ENCODE measurements around the gene SLC9A1.

The SLC9A1 gene

DNA sequence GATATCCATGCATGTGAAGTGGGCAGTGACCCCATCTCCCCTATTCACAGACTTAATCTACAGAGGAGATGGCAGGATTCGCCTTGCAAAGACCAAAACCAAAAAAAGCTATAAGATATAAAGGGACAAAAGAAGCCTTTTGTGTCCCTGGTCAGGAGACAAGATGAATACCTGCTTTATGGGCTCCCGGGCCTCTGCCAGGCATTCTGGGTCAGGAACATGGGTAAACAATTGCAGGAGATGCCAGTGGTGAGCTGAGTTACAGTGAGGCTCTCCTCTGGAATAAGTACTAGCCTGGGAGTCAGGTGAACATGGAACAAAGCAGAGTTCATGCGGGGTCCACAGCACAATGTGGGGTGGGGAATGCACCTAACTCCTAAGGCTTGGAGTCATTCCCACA is 4.7 kb downstream of the SLC9A1 start:
- DNase-seq = no peak

DNA sequence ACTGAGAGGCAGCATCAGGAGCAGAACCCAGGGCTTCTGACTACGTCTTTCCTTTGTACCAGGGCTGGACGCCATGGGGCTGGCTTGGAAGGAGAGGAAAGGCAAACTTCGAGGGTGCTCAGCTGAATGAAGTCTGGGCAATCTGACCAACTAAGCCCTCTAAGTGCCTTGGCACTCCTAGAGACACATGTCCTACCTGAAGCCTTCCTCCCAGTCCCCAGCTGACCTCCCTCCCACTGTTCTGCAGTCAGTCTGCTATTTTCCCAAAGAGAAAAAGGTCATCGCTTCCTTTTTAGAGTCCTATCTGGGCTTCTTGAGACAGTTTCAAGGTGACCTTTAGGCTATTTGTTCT is 5.2 kb downstream of the SLC9A1 start:
- no peak for DNase-seq

DNA sequence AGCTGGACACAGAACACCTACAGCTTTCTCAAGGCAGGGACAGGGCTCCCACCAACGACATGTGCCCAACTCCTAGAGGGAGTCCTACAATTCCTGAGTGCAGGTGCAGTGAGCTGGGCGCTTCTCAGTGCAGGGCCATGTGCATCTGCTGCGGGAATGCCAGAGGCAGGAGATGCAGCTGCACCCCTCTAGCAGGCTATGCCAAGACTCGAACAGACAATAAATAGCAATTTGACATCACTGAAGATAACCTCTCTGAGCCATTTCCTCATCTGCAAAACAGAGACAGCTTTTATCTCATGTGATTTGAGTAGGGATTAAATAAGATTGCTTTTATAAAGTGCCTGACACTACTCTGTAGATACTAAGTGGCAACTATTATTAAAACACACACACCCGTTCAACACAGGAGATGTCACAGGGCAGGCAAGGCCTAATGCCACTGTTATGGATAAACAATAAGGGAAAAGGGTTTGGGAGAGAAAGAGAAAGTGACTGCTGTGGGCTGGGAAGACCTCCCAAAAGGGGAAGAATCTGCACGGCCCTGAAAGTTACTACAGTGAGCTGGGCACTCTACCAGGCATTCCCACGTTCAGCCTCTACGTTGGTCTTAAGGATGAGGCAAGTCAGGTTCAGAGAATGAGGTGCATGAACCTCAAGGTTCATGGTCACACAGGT is 5.7 kb downstream of the SLC9A1 start:
- no peak for DNase-seq

DNA sequence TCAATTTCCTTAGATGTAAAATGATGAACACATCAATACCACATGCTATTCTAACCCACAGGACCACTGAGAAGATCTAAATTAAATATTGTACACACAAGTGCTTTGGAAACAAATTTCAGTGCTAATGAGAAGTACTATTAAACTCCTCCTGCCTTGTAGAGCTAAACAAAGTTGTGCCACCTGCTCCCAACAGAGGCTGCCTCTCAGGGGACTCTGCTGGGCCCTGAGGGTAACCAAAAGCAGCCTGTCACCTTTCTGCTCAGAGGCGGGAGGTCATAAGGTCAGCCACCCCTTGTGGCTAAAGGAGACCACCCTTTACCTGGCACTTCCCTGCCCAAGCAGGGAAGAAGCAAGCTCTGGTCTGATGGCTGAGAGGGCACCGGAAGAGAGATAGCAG is 6.3 kb downstream of the SLC9A1 start:
- DNase-seq = no peak

DNA sequence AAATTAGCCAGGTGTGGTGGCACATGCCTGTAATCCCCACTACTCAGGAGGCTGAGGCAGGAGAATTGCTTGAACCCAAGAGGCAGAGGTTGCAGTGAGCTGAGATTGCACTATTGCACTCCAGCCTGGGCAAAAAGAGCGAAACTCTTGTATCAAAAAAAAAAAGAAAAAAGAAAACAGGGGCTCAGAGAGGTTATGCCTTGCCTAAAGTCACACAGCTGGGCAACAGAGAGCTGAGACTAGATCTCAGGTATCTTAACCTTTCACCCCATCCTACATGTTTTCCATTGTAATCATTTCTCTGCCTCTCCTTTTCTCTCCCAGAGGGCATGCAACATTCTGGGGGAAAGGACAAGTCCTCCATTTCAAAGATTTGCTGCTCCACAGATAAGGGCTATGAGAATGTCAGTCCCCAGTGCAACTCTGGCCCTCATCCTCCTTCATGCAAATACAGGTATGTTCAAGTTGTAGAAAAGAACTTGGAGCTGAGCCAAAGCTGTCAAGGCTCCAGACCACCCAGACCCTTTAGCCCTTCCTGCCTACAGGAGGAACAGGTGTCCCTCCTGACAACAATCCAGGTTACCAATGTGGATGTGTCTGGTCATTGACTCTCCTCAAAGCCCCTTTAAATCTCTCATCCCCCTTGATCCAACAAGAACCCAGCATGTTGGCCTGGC is 6.9 kb downstream of the SLC9A1 start:
- no peak for DNase-seq

DNA sequence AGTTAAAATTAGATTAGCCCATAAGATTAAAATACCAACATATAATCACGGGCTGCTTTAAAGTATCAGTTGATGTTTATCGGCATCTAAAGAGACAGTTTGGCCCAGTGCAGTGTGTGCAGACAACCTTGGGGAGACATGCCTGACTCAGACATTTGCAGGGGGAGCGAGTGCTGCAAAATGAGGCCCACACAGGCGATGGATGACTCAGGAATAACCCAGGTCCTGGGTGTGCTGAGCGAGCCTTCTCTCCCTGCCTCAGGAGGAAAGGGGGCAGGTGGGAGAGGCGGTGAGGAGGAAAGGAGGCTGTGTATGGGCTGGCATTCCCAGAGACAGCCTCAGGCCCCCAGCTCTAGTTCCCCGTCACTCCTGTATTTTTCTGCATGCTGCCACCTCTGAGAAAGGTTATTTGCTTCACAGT is 9.0 kb downstream of the SLC9A1 start:
- no peak for DNase-seq

DNA sequence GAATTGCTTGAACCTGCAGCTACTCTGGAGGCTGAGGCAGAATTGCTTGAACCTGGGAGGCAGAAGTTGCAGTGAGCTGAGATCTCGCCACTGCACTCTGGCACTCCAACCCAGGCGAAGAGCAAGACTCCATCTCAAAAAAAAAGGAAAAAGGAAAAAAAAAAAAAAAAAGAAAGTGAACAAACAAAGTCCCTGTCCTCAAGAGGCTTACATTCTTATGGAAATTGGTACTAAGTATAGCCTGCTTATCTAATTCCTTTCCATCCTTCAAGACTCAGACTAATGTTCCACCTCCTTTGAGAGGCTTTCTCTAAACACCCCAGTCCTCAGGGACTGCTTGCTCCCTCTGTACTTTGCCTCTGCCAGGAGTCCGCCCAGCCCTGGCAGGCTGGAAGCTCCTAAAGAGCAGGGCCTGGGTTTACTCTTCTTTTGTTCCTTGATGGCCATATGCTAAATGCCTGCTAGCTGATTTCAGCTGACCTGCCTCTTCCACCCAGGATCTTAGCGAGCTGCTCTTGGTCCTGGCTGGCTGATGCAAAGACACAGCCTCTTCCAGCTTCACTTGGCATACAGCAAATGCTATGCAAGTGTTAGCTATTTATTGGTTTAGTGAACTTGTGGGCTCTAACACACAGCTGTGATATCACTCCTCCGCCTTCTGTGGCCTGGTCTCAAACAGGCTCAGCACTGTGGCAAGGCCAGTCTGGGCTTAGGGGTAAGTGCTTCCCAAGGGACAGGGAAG is 9.8 kb downstream of the SLC9A1 start:
- no peak for DNase-seq

DNA sequence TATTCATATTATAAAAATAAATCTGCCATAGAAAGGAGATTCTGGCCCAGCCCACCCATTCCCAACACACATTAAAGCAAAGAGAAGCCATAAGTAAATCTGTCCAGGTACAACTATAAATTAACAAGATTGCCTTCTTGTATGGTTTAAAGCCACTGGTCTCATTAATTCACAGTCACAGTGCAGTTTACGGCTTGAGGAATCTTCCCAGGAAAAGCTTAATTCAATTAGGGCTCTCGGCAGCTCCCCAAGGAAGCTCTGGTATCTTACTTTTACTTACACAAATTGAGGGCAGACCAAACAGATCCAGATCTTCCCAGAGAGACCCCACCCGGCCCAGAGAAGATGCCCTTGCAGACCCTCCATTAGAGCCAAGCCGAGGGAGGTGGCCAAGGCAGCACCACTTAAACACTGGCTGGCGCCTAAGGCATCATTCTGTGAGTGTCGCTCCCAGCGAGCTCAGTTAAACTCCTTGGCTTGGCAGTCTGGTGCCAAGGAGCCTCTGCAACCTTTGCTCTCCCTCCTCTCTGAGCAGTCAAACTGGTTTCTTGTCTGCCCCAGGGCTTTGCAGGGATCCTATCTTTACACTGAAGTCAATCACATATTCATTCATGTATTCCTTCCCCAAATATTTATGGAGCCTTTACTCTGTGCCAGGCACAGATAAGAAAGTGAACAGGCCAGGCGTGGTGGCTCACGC is 10.7 kb downstream of the SLC9A1 start:
- DNase-seq = no peak

DNA sequence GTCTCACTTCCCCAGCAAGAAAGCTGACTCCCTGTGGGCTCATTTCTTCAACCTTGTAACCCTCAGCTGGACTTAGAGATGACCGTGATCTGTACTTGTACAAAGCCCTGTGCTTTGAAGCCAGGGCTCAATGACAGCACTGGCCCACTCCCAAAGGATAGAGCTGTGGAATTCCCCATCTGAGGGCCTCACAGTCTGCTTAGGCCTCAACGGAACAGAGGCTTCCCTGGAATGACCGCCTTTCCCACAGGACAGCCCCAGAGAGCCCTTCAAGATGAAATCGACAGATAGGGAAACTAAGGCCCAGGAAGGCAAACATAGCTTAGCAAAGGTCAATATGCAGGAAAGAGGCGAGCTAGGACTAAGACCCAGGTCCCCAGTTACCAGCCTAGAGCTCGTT is 11.5 kb downstream of the SLC9A1 start:
- DNase-seq = no peak

DNA sequence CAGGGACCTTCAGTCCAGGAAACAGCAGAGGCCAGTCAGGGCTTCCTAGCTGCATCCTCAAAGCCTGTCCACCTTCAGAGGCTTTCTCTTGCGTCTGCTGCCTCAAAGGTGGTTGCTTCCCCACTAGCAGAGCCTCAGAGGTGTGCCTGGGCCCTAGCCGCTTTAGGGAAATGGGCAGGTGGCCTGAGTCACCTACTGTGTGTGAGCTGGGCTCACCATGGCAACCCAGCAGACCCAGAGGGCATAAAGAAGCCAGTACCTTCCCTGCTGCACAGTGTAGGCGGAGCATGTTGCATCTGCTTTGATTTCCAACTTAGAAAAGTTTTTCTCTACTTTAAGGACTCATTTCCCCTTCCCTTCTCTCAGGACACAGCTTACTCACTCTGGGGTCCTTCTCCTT is 12.5 kb downstream of the SLC9A1 start:
- DNase-seq = no peak

DNA sequence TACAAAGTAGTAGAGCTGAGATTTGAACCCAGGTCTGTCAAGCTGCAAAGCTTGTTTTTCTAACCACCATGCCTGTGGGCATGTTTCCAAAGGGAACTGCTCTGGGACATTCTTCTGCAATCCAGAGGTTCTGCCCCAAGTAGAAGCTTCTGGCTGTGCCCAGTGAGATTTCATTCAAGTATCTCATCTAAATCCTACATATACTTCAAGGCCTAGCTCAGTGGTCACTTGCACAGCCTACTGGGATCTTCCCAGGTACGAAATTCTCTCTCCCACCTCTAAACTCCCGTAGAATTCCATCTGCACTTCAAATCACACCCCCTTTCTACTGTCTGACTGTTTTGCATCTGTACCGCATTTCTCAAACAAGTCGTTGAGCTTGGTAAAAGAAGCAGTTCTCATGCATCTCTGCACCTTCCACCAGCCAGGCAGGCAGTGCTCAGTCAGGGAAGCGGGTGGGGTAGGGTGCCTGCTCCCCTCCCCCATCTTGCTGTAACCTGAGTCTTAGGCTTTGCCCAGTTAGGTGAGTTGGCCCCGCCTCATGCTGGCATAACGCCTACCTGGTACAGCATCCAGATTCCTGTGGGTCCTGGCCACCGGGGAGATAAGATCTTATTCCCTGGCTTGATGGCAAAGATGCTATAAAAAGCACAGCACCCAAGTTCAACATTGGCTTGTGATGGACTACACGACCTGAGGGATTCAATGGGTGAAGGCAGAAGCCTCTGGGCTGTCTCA is 13.5 kb downstream of the SLC9A1 start:
- DNase-seq = no peak

DNA sequence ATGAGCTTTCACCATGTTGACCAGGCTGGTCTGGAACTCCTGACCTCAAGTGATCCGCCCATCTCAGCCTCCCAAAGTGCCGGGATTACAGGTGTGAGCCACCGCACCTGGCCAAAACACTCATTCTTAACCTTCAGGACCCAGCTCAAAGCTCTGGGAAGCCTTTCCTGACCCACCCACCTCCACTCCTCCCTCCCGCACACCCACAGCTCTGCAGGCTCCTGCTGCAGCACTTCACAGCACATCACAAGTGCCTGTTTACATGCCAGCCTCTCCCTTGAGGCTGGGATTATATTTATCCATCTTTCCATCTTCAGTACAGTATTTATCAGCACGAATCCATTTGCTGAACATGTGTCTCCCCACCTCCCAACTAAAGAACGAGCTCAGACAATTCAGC is 14.9 kb downstream of the SLC9A1 start:
- DNase-seq = no peak

DNA sequence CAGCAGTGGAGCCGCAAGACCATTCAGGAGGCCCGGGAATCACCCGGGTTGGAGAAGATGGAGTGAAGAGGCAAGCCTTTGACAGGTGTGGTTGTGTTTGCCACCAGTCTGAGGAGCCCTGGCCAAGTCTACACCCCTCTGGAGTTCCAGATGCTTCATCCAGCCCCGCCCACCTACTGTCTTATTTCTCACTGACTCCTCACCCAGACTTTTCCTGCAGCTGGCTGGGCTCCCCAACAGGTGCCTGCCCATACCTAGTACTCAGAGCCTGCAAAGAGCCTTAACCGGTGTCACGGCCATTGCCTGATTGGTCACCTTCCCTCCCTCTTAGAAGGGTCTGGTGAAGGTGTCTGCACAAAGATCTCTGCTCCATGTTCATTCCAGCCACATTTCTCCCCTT is 16.0 kb downstream of the SLC9A1 start:
- no peak for DNase-seq

DNA sequence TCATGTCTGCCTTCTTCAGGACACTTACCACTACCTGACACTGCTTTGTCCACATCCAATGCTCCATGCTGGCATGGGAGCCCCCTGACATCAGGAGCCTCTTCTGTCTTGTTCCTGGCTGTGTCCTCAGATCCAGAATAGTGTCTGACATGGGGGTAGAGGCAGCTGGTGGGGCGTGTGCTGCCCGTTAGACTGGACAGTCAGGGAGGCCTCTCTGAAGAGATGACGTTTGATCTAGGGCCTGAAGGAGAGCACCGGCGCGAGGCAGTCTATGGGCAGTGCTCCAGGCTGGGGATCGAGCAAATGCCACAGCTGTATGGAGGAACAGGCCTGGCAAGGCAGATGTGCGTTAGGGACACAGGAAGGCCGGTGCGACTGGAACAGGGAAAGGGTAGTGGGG is 16.6 kb downstream of the SLC9A1 start:
- DNase-seq = peak; percentile 31

DNA sequence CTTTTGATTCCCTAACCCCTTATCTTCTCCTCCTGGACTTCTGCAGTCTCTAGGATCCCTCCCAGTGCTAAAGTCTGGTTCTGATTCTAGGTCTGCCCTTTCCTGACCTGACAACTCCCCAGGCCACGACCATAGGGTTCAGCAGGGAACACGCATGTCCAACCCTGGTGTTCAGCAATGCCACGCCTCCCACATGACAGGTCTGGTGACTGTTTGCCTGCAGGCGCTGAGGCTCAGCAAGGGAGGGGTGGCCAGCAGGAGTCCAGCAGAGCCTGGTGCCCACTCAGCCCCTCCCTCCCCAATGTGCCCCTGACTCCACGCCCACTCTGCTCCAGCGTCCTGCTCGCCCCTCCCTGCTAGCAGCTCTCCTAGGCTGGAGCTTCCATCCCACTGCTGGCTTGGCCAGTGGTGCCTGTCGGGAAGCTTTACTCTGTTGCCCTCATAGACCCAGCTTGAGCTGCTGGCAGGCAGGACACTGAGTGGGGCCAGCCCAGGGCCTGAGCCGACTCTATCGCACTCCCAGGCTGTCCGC is 17.3 kb downstream of the SLC9A1 start:
- DNase-seq = peak; percentile 61

DNA sequence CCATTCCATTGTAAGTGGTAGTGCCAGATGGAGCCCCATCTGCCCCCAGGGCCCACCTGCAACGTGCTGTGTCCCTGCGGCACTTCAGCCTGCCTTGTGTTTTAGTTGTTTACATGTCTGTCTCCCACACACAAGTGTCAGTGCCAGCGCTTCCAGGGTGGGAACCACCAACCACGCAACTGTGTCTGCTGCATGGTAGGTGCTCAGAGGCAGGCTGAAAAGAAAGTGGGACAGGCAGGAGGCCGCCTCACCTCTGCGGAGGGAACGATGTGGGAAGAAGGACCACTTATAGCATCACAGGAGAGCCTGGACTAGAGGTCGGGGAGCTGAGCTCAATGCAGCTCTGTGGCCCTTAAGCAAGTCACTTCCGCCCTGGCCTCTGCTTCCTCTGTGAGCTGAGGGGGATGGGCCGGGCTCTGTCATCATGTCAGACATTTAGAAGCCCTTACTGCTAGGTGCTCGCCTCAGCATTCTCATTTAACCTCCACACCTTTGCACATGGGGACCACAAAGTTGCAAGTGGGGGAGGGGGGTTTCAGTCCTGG is 17.9 kb downstream of the SLC9A1 start:
- peak; percentile 35 for DNase-seq

DNA sequence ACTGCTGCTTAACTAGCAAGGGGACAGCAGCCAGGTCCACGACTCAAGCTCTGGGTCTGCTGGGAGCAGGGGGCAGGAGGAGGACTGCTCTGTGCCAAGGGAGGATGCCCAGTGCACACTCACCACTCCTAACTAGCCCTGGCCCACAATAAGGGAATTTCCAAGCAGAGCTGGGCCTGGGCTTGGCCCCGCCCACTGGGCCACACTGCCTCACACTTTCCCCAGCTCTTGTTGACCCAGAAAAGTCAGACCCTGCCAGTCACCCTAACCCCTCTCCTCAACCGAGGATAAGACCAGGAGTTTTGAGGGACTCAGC is 18.7 kb downstream of the SLC9A1 start:
- no peak for DNase-seq

DNA sequence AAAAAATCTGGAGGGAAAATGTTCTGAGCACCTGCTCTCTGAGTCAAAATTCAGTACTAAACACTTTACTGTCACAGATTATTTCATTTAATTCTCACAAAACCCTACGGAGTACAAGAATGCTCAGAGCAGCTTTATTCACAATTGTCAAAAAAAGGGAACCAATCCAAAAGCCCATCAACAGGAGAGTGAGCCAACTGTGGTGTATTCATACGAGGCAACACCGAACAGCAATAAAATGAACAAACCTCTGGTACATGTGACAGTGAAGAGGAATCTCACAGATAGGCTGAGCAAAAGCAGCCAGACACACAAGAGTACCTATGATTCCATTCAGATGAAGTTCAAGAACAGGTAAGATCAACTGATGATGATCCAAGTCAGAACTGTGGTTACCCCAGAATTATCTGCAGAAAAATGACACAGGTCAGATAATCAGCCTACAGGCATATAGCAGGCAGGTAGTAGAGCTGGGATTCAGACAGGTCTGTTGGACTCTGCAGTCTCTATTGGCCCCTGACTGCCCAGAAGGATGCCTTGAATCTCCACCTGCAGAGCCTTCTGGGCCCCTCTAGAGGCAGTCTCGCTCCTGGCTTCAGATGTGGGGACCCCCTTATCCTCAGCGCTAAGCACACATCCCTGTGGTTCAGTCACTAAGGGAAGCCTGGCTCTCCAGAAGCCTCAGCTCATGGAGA is 19.2 kb downstream of the SLC9A1 start:
- no peak for DNase-seq

DNA sequence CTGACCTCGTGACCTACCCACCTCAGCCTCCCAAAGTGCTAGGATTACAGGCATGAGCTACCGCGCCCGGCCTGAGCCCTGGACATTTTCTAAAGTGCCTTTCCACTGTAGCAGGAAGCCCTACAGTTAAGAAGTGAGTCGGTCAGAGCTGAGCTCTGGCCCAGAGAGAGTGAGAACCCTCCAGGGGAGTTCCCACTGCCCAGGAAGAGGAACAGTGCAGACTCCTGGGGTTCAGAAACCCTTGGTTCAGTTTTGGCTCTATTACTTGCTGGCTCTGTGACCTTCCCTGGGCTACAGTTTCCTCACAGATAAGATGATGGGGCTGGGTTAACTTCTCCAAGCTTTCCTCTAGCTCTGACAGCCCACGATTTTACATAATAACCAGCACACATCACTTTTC is 20.9 kb downstream of the SLC9A1 start:
- DNase-seq = no peak

DNA sequence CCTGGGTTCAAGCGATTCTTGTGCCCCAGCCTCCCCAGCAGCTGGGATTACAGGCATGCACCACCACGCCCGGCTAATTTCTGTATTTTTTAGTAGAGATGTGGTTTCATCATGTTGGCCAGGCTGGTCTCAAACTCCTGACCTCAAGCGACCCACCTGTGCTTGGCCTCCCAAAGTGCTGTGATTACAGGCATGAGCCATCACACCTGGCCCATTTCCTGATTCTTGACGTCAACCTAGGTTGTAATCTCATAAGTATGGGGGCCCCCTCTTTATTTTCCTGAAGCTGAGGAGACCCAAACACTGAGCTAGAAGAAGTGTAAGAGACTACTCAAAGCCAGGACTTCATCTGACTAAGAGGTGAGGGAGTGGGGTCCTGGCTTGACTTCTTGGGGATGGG is 21.8 kb downstream of the SLC9A1 start:
- no peak for DNase-seq

DNA sequence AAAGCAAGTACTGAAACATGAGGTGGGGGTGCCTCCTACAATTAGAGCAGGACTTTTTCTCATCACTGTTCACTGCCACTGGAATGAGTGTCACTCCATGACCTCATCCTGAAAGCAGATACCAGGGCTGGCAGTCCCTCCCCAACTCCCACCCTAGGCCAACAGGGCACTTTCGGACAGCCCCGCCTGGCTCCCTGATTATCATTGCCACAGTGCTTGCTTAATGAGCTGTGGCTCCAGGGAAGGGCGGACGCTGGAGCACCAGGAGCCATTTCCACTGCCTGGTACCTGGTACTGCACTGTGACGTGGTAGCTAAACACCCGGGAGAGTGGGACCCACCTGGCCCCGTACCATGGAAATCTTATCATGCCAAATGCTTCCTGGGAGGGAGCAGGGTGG is 22.3 kb downstream of the SLC9A1 start:
- DNase-seq = no peak

DNA sequence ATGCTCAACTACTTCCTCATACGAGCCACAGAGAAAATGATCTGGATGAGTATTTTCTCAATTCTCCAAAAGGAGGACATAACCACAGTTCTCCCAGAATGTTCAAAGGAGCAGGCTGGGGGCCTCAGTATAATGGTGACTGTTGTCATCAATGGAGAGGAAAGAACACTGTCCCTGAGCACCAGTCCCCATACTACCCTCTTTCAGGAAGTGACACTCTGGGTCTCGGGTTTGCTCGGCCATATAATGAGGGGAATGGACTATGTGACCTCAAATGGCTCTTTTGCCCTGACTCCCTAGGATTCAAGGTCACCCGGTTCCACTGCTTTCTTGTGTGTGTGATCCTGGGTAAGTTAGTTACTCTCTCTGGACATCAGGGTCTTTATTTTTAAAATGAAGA is 22.8 kb downstream of the SLC9A1 start:
- DNase-seq = no peak
